ENCODE measurements around the gene FBXL13.
"Not testable (repeated sequence)": the region's sequence is repeated elsewhere in the genome, so short reads cannot be mapped to it uniquely, and the experiment has no call there.

The FBXL13 gene

DNA sequence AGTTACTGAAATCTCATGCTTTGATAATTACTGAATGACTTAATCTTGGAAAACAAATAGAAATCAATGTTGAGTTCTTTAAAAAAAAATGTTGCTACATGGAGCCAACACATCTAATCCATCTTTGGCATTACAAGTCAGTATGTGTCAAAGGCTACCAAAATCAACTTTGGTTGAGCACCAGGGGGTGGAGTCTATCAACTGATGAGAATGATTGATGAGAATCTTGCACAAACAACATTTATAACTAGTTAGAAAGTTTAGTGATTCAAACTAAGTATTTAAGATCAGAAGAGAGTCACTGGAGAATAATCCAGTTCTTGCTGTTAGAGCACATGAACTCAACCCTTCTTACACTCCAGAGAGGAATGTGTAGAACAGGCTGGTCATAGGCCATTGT is 232.3 kb downstream of the FBXL13 start:
- no peak for DNase-seq

DNA sequence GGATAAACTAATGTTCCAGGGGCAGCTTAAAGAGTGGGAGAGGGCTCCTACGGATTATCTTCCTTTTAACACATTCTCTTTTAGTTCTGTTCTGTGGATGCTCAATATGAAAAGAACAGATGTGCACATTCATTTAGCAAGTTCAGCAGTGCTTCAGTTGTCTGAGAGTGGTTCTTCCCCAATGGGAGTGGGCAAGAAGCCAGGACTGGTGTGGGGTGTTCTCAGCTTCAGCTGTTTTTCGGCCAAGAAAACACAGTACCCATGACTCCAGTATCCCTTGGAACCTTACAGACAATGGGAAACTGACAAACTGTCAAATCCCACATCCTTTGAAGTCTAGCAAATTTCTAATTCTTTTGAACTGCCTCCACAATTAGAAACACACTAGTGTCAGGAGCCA is 233.3 kb downstream of the FBXL13 start:
- DNase-seq = no peak

DNA sequence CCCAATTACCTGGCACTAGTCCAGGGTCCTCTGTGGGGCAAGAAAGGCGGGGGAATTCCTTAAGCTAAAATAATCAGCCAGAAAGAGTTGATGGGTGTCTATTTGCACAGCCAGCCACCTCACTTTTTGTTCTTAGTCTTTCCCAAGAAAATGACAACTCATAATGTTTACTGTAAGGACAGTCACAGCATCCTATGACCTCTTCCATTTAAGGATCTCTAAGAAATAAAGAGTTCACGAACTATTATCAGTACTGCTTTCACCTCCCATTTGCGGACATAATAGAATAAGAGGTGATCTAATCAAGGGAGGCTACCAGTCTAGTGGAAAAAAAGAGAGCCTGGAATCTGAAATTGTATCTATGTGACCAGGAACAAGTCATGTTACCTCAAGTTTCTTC is 234.2 kb downstream of the FBXL13 start:
- DNase-seq = no peak

DNA sequence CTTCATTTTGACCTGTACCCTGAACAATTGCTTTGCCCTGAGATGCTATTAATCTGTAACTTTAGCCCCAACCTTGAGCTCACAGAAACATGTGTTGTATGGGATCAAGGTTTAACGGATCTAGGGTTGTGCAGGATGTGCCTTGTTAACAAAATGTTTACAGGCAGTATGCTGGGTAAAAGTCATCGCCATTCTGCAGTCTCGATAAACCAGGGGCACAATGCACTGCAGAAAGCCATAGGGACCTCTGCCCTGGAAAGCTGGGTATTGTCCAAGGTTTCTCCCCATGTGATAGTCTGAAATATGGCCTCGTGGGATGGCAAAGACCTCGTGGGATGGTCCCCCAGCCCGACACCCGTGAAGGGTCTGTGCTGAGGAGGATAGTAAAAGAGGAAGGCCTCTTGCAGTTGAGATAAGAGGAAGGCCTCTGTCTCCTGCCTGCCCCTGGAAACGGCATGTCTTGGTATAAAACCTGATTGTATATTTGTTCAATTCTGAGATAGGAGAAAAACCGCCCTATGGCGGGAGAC is 236.0 kb downstream of the FBXL13 start:
- not testable (repeated sequence) for DNase-seq

DNA sequence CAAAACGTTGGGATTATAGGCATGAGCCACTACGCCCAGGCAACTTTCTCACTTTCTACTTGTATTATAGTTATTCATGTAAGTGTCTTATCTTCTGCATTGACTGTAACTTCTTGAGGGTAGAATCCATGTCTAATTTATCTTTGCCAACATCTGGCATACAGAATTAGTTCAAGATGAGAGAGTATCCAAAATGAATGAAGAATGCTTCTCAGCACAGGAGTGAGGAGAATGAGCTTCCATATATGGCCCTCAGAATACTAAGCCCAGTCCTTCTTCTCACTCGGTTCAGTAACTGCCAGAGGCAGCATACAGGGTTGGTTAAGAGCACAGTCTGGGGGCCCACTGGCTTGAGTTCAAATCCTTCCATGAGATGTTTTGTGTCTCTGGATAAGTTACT is 236.8 kb downstream of the FBXL13 start:
- DNase-seq = no peak

DNA sequence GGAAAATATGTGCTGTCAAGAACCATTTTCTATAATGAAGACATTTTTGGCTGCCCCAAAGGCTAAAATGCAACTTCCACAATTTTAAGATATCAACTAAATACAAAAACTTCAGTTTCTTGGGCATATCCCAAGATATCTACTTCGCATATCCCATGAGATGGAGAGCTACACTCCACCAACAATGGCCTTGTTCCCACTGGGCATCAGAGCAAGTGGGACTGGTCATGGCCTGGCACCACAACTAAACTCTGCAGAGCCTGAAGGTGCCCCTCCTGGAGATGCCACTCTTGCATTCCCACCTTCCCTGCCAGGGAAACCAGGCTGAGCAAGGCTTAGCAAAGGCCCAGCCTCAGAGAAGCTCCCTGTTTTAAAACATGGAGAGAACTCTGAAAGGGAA is 237.6 kb downstream of the FBXL13 start:
- no peak for DNase-seq

DNA sequence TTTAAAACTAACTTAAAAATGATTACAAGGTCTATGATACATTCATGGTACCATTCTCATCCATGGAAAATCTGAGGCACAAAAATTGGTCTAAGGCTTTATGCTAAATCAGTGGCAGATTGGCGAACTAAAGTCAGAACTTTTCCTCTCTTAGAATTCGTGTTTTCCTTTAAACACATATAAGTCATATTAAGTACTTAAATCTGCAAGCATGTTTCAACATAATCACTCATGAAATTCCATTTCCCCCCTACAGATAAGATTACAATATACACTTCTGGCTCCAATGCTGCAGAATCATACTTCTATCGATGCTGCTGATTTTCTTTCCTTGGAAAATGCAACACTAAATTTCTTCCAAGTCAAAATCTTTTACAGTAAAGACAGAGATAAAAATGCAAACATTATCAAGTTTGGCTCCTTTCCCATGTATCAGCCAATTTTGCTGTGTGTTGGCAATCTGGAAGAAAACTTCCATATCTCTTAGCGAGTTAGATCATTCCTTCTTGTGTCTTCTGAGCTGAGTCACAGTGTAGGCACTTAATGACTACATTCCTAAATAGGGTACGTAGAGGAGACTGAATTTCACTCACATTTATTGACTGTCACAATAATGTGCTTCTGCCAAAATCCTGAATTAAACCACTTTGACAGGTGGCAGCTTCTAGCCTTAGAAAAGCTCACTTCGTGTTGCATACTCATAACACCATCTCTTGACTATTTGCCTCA is 238.2 kb downstream of the FBXL13 start:
- no peak for DNase-seq

DNA sequence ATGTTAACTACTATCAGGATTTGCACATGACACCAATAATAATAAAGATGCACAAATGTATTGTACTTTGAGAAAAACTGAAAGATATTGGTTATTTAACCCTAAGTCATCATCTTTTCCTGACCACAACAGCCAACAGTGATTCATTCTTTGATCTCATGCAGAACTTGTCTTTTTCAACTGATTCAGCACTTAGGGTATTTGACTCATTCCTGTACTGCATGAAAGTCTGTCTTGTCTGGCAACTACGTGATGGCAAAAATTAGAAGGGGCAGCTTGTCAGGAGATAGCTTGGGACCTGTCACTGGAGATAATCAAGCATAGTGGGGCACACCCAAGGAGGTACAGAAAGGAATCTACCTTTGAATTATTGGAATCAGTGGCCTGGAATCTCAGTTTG is 239.6 kb downstream of the FBXL13 start:
- DNase-seq = no peak

DNA sequence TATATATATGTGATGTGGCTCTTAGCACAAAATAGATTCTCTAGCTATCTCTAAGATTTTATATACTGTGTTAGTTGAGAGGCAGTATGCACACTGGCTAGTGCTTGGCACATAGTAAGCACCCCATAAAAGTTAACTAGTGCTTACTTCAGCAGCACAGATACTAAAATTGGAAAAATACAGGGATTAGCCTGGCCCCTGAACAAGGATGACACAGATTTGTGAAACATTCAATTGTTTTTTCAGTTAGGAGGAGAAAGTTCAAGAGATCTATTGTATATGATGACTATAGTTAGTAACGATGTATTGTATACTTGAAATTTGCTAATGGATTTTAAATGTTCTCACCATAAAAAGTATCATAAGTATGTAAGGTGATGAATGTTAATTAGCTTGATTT is 240.1 kb downstream of the FBXL13 start:
- DNase-seq = no peak

DNA sequence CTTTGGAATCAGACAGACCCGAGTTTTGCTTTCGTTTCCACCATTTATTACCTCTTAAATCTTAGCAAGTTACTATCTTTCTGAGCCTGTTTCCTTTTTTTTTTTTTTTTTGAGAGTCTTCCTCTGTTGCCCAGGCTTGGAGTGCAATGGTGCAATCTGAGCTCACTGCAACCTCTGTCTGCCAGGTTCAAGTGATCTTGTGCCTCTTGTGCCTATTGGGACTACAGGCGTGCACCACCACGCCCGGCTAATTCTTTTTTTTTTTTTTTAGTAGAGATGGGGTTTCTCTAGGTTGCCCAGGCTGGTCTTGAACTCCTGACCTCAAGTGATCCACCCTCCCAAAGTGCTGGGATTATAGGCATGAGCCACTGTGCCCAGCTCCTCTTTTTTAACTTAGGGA is 241.3 kb downstream of the FBXL13 start:
- DNase-seq = no peak

DNA sequence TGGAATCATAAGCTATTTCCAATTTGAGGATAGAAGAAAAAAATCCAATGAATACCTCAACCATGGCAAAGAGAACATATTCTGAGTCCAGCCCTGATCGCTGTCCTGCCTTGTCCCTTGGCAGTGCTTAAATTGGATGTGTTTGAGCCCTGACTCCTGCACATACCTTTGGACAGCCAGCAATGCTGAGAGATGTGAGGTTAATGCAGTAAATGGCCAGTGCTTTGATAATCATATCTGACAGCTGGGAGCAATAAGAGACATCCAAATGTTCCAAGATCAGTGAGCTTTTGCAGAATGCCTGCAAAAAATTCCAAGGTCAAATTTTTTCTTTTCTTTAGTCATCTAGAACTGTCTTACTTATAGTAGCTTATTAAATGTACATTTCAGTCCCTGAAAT is 241.9 kb downstream of the FBXL13 start:
- DNase-seq = no peak

DNA sequence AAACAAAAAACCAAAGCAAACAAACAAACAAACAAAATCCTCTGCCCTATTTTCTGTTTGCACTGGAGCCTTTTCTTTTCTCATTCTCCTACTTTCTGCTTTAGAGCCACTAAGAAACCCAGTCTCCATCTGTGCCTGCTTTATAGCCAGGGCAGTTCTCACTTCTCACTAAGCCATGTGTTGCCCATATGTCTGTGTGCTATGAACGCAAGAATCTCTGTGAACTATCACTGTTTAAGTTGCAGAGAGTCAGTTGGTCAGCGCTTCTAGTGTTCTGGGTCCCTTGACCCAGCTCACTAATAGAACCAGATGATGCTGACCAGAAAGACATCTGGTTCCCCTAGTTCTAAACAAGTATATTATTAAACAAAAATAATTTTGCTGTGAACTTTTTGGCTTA is 244.4 kb downstream of the FBXL13 start:
- no peak for DNase-seq

DNA sequence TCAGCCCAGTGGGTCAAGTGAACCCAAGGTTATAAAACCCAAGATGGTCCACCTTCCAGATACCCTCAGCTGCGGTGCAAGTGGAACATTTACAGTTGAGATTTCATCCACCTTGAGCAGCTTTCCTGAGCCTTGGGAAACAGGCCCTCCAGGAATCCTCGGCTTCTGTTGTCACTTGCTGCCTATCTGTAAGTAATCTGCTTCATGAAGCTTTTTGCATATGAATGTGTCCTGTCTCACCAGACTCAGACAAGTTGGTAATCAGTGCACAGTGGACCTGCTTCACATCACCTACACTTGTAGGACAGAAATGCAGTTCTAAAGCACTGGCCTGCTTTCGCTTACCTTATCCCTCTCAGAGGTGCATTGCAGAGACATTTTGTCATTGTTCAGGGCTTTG is 245.5 kb downstream of the FBXL13 start:
- DNase-seq = no peak

DNA sequence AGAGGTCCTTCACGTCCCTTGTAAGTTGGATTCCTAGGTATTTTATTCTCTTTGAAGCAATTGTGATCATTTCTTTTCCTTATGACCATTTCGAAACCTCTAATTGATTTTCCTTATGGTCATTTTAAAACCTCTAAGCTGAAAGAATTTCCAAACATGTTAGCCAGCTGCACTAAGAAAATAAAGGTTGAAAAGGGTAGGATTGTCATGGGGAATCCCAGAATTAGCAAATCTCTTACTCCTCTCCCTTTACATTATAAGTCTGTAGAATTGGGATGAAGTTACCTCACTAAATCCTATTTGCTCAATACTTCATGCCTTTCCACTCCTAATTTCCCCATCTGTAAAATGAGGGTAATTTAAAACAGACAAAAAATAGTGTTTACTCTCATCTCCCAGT is 246.3 kb downstream of the FBXL13 start:
- DNase-seq = no peak

DNA sequence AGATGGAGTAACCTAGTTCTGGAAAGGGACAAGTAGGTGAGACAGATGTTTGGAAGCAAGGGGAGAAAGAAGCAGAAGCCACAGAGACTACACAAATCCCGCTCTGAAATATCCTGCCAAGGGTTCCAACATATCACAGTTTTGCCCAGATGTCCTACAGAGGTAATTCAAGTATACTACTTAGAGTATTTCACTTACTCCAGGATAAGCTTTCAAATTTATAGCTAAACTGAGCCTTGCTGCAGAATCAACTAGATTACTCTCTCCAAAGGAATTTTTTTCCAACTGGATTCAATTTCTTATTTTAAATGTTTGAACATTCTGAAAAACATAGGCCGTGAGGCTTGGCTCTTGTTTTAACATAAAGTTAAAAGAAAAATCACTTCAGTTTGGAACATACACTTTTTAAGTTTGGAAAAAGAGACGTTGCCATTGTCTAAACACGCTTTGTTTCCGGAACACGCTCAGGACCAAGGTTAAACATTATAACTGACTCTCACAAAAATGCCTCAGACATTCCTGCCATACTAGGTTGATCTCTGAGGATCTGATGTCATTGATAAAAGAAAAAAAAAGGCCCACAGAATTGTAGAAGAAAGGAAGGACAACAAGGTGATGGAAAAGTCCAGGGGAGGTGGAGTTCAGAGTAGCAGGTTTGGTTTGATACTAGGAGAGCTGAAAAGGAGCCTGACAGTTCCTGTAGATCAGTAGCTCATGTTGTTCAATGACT is 251.0 kb downstream of the FBXL13 start:
- DNase-seq = no peak

DNA sequence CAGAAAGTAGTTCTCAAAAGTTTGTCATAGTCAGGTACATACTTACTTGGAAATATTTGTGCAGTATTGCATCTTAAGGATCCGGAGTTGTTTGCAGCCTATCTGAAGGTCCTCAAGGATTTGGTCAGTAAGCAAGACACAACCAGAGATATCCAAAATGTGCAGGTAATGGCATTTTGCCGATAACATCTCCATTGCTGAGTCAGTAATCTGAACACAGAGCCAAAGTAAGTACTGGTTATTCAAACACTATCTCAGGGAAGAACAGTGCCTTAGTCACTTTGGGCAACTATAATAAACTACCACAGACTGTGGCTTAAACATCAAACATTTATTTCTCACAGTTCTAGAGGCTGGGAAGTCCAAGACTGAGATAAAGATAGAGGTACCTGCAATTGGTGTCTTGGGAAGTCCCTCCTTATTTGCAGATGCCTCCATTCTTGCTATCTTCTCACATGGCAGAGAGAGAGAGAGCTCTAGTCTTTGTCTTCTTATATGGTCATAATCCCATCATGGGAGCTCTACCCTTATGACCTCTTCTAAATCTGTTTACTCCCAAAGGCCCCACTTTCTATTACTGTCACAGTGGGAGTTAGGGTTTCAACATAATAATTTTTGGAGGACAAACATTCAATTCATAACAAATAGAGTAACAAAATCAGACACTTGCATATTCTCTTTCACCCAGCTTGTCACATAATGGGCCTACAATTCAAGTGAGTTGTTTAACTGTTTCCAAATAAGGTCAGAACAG is 252.4 kb downstream of the FBXL13 start:
- DNase-seq = no peak

DNA sequence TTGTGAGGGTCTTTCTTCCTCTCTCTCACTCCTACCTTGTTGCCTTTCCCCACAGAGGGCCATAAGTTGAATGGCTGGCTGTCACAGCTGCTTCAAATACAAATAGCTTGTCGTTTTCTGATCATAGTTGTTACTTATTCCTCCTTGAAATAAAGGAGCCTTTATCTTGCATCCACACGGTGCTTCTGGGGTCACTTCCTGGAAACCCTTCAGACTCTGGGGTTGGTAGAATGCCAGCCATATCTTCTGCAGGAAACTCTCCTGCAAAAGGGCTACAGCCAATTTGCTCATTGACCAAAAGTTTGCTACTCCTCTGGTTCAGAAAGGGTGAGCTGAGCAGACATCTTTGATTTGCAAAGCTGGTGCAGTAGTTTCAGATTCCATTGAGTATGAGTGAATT is 255.4 kb downstream of the FBXL13 start:
- DNase-seq = no peak

DNA sequence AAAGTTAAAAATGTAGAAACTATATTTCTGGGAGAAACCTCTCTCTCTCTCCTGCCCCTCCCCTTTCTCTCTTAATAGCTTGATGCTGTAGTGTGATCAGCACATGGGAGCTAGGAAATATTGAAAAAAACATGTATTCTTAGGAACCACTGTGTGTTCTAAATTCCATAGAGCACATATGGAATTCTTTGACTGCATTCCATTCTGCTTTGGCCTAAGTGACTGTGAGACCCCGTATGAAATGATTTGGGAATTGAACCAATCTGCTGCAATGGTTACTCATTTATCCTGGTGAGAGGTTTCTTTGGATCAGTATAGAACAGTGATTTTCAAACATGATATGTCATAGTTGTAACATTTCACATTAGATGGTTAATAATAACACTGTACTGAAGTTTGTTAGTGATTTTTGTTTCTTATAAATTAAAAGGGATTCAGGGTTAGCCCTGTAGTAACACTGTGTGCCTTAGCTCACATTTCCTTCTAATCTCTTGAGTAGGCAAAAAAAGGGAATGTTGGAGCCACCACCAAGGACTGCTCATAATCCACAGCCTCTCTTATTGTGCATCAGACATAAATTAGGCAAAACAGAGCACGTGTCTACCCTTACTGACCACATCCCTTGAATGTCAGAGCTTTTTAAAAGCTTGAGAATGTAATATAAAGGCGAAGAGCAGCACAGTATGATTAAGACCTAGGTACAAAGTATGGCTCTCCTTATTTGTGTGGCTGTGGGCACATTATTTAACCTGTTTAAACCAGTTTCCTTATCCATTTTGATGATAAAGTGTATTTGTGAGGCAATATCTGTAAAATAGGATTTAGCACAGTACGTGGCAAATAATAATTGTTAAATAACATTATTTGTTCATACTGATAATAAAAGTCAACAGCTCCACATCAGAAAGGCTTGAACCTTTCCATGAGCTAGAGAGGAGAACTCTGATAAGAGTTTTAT is 256.7 kb downstream of the FBXL13 start:
- DNase-seq = no peak

DNA sequence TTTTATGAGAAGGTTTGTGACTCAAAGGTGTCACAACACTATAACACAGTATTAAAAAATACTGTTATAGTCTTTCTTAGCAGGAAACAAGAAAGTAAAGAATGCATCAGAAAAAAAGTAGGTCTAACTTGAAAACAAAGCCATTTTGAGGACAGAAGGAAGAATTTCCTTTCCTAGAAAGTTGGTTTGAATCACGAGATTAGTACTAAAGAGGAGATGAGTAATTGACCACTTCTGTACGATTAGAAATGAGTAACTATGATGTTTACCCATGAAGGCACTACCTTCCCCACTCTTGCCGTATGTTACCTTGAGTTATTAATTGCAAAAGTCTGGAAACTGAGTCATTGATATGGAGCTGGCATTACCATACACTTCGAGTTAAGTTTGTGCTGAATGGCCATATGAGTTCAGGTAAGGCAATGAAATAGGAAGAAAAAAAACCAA is 260.5 kb downstream of the FBXL13 start:
- no peak for DNase-seq

DNA sequence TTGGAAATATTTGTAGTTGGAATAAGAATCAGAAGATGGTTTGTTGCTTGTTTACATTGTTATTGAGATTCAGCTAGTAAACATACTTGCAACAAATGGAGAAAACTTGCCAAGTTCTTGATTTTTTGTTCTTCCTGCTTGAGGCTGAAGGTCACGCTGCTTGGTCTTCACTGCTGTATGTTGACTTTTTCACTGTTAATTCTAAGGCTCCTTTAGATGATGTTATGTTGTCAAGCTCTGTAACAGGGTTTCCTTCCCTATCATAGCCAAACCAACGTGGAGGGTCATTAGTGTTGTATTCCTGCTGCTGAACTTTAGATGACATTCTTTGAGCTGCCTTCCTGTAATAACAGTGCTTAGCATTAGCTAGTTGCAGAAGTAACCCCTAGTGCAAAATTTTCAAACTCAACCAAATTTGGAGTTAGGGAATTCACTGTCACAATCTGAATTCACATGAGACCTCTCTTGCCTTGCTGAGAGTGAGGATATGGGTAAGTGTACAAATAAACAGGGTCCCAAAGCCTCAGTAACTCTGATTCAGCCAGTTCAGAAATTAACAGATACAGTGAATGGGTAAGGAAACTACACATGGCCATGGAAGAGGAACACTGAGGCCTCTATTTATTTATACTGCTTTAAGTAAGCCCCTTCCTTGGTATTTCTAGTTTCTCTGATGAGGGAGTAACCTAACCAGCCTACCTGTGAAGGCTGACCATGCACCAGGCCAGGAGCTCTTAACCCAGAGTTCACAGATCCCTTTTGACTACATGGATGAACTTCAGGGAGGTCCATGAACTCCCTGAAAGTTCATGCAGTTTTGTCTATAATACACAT is 261.2 kb downstream of the FBXL13 start:
- no peak for DNase-seq

DNA sequence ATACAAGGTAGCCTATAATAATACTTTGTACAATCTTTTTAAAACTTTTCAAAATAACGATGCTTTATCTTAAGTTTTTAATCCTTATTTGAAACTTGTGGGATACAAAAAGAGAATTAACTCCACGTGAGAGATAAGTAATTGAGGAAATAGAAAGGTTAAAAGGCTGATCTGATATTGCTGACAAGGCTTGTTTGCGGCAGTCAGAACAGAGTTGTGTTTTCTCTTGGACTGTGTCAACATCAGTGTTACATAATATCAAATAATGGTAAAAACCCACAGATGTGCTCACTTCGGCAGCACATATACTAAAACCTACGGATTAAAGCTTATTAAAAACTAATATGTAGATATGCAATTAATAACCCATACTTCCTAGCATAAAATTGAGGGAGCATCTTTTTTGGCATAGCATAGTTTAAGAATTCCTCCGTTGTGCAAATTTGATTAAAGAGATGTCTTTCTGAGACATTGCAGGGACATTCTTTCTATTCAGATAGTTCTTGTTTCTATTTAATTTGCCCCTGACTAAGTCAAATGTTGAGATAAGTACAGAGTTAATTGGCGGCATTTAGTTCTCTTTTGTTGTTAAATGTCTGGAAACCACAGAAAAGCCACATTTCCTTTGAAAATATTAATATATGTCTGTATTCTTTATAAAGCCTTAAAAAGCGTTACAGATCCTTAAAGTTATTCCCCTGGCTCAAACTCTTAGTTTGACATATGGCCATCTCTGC is 262.5 kb downstream of the FBXL13 start:
- DNase-seq = no peak

Measured in effector CD8-positive, alpha-beta T cell (primary cell).